Pons (tissue), 1 donor: Measurements from ENCODE around the gene GLDN.

Experiments
- DNase-seq: peaks from one replicate; pipeline ENCODE4 v3.0.0-alpha.2; 2016; ENCODE audit warnings: low spot score

The GLDN gene

GRCh38 chr15:51356983-51357382 is 15.5 kb downstream of the GLDN start:
- no peak for DNase-seq

DNA sequence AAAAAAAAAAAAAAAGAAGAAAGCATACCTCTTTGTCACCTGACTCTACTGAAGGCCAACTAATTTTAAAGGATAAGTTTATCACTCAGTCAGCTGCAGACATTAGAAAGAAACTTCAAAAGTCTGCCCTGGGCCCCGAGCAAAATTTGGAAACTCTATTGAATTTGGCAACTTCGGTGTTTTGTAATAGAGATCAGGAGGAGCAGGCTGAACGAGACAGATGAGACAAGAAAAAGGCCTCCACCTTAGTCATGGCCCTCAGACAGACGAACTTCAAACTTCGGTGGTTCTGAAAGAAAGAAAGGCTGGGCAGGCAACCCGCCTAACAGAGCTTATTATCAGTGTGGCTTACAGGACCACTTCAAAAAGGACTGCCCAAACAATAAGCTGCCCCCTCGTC is 18.5 kb downstream of the GLDN start:
- DNase-seq: no peak

GRCh38 chr15:51363383-51363782 is 21.9 kb downstream of the GLDN start:
- DNase-seq: no peak

- no peak for DNase-seq
Observed at GRCh38 chr15:51365417-51365816, 24.0 kb downstream of the GLDN start.

DNA sequence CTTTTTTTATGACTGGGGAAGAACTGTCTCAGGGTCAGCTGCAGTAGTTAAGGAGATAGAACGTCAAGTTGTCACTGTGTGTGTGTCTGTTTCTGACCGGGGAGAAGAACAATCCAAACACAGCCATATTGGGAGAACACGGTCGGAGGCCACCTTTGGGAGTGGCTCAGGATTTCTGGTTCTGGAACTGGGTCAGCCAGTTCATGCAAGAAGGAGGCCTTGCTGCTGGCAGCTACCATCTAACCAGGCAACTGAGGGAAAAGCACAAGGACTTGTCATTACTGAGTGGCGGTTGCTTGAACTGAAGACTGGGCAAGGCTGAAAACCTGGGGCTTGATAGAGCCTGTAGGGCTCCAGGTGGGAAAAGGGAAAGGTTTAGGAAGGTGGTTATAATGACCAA is 24.6 kb downstream of the GLDN start:
- no peak for DNase-seq

DNA sequence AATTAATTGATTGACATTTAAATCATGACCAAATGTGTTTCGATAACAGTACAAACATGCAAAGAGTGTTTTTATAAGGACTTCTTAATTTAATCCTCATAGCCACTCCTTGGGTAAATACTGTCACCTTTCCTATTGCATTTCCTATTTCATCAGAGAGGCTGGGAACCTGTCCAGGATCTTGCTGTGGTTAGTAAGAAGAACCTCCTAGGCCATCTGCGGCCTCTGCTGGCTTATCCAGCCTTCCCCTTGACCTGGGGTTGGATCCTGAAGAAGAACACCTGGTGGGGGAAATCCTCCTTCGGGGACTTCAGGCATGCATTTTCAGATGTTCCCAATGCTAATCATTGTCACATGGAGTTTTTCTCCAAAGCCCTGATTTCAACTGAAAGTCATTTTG is 25.5 kb downstream of the GLDN start:
- no peak for DNase-seq

GRCh38 chr15:51367322-51367976 is 26.0 kb downstream of the GLDN start:
- no peak for DNase-seq

GRCh38 chr15:51368307-51368706 is 26.9 kb downstream of the GLDN start:
- no peak for DNase-seq

DNA sequence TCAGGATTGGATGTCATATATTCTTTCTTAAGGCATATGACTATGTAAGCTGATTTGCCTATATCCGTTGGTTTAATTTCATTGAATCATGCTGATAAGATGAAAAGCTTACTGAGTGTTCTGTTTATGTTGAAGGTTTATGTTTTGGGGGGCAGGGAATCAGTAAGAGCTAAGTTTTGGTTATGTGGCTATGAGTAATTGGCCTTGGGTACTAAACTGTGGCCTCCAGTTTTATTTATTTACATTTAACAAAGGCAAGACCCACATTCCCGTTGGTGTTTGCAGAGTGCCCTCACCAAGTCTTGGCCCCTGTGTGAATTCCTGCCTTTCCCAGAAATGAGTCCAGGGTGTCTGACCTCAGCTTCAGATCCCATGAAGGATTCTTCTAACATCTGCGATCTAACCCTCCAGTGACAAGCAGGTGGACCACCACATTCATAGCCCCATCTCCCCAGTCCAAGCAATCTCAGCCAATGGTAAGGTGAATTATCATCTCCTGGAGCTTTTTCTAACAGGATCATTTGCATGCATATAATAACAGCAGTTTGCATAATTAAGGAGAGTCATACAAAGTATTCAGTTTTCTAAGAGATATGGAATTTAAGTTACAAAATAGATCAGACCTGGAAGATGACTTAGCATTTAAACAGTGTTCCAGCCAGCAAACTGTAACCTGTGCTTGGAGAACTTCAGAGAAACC is 27.4 kb downstream of the GLDN start:
- DNase-seq: no peak

DNA sequence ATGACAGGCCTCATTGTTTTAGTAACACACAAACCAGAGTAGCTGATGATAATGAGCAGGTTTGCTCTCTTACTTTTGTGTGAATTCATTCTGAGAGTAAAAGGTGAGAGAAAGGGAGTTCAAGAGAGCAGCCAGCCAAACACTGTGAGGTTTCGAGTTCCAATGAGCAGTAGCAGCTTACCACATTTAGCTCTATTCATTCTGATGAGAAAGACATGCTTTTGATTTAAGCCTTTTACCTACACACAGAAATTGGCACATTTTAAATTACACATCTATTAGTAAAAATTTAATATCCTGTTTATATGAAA is 28.0 kb downstream of the GLDN start:
- no peak for DNase-seq

DNA sequence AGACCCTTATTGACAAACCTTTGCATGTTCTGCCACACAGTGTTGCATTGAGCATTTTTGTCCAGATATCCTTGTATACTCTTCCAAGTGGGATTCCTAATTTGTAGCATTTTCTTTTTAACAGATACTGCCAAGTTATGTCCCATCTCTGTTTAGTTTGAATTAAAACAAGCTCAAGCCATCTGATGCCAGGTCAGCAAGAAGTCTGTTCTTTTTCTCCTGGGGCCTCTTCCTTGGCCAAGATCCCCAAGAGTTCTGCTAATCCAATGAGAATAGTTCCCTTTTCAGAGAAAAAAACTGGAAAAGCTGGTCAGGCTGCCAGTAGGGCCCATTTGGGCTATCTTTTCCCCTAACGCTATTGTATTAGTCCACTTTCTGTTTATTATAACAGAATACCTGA is 29.8 kb downstream of the GLDN start:
- DNase-seq: no peak

GRCh38 chr15:51374131-51374530 is 32.7 kb downstream of the GLDN start:
- DNase-seq: peak; percentile 78

DNA sequence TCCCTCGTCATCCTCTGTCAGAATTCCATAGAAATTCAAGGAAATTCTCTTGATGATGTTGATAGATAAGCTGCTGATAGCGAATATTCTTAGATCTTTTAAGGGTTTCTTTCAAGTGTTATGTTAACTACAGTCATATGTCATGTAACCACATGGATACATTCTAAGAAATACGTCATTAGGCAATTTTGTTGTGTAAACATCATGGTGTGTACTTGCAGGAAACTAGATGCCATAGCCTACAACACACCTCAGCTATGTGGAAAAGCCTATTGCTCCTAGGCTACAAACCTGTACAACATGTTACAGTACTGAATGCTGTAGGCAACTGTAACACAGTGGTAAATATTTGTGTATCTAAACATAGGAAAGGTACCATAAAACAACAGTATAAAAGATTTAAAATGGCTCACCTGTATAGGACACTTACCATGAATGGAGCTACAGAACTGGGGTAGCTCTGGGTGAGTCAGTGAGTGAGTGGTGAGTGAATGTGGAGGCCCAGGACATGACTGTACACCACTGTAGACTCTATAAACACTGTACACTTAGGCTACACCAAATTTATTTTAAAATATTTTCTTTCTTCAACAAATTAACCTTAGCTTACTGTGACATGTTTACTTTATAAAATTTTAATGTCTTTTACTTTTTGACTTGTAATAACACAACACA is 34.6 kb downstream of the GLDN start:
- no peak for DNase-seq

- peak; percentile 90 for DNase-seq
Observed at GRCh38 chr15:51377038-51377786, 35.8 kb downstream of the GLDN start.

DNA sequence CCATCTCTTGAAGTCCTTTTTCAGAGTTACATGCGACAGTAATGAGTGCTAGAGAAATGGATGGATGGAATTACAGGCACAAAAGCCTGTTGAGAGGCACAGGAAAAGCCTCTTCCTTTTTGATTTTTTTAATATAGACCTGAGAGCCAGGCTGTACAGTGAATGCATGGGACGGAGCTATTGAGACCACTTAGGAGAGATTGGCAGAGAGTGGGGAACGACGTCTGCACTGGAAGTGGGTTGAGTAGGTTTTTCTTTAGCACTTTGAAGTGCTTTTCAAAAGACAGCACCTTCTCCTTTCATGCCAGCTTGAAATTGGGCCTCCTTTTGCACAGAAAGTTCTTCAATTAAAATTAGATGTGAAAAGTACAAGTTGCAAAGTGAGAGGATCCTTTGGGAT is 37.0 kb downstream of the GLDN start:
- DNase-seq: no peak

GRCh38 chr15:51379390-51379789 is 37.9 kb downstream of the GLDN start:
- DNase-seq: no peak

DNA sequence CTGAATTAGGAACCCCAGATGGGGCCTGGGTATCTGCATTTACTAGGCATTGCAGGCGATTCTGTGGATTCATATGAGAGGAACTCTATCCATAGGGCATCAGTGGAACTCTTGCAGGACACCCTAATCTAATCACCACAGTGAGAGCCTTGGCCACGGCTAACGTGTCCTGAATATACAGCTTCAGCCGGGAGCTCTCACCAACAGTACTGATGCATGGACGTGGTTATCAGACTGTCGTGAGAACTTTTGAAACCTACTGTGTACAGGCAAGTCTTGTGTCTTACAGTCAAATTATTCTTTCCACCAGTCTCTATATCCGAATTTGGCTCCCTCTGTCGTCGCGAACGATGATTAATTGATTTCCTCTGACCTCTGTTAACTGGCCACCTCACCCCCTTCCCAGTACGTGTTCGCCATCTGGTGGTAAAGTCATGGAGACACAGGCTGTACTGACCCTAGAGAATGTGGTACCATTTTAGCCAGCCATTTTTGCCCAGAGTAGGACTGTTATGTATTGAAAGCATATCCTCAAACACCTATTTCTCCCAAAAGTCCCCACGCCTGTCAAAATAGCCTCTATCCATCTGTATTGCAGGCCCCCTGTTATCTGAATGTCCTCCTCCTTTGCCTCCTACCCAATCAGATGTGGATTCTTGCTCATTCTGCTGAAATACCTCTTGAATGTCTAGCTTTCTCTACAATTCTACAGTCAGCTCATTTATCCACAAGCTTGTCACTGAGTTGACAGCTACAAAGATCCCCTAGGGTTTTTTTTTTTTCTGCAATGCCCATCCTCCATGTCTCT is 39.7 kb downstream of the GLDN start:
- DNase-seq: peak; percentile 94

DNA sequence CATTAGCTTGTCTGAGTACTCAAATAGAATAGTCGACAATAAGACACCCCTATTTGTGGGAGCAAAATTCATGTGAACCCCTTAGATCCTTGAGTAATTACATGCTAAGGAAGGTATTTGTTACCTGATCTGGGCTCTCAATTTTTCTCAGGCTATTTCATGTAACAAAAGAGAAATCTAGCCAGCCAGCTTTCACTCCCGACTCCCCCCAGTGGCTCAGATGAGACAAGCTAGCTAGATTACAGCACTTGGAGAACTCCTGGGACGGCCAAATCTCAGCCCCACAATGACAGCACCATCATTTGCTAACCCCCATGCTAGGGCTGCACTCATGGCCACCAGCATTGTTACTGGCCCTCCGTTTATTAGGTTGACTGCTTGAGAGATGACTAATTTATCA is 41.3 kb downstream of the GLDN start:
- DNase-seq: no peak

GRCh38 chr15:51386029-51386428 is 44.6 kb downstream of the GLDN start:
- DNase-seq: no peak

DNA sequence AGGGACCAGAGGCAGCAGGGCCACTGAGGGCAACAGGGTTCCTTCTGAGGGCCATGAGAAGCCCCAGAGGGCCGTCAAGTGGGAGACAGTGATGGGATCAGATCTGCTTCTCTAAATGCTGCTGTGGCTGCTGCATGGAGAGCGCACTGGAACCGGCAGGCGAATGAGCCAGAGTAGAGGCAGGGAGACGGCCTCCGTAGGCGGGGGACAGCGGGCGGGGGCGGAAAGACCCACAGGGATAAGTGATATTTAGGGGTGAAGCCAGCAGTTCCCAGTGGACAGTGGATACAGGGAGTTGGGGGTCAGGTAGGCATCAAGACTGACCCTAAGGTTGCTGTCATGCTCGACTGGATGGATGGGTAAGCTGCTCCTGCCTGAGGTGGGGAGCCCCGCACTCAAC is 45.0 kb downstream of the GLDN start:
- DNase-seq: no peak

GRCh38 chr15:51386960-51387698 is 45.7 kb downstream of the GLDN start:
- DNase-seq: no peak
